AG09309 (cell line): ENCODE data around the gene FKBP1A.

ENCODE experiments used
- DNase-seq: peaks from one replicate; pipeline ENCODE4 v3.0.0-alpha.2; 2010; ENCODE audit warnings: low read depth
- H3K4me3 ChIP-seq: 2 replicates; pipeline ENCODE4 v1.5.1; 2011; ENCODE audit warnings: mild to moderate bottlenecking, low read depth, low read length, moderate library complexity; ENCODE audit not compliant: control insufficient read depth
- TF ChIP-seq, protein P1 (sequence below): IDR thresholded peaks from 2 replicates; pipeline ENCODE4 v1.5.1; 2011; ENCODE audit warnings: mild to moderate bottlenecking, low read depth, low read length, inconsistent platforms; ENCODE audit not compliant: insufficient read depth, control insufficient read depth; ENCODE audit errors: missing control alignments

Gene FKBP1A

DNA sequence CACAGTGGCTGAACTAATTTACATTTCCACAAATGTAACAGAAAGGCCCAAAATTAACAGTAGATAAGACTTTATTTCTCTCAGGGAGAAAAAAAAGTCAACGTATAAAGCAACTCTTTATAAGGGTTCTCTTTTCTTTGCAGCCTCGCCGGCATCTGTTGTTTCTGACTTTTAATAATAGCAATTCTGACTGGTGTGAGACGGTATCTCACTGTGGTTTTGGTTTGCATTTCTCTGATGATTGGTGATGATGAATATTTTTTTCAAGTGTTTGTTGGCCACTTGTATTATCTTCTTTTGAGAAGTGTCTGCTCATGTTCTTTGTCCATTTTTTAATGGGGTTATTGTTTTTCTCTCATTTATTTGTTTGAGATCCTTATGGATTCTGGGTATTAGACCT, 27.2 kb upstream of the FKBP1A start:
- no peak overlapping the region for H3K4me3 ChIP-seq
- TF ChIP-seq, protein P1, sequence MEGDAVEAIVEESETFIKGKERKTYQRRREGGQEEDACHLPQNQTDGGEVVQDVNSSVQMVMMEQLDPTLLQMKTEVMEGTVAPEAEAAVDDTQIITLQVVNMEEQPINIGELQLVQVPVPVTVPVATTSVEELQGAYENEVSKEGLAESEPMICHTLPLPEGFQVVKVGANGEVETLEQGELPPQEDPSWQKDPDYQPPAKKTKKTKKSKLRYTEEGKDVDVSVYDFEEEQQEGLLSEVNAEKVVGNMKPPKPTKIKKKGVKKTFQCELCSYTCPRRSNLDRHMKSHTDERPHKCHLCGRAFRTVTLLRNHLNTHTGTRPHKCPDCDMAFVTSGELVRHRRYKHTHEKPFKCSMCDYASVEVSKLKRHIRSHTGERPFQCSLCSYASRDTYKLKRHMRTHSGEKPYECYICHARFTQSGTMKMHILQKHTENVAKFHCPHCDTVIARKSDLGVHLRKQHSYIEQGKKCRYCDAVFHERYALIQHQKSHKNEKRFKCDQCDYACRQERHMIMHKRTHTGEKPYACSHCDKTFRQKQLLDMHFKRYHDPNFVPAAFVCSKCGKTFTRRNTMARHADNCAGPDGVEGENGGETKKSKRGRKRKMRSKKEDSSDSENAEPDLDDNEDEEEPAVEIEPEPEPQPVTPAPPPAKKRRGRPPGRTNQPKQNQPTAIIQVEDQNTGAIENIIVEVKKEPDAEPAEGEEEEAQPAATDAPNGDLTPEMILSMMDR, result no peak
- DNase-seq, result no peak

DNA sequence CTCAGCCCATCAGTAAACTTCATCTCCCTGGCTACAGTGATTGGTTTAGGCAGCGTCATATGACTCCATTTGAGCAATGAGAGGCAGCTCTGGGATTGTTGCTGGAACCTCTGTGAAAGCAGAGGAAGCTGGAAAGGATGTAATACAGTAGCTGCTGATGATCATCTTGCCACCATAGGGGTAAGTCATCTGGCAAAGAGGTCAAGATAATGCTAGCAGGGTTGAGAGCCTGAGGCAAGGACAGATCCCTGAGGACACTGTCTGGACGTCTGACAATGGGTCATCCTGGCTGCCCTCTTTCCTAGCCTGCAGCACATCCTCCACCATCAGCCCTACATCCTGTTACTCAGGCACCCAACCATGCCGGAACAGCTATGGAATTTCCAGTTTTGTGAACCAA, 25.5 kb upstream of the FKBP1A start:
- H3K4me3 ChIP-seq, result no peak overlapping the region
- no peak for DNase-seq
- TF ChIP-seq, protein P1, result no peak

DNA sequence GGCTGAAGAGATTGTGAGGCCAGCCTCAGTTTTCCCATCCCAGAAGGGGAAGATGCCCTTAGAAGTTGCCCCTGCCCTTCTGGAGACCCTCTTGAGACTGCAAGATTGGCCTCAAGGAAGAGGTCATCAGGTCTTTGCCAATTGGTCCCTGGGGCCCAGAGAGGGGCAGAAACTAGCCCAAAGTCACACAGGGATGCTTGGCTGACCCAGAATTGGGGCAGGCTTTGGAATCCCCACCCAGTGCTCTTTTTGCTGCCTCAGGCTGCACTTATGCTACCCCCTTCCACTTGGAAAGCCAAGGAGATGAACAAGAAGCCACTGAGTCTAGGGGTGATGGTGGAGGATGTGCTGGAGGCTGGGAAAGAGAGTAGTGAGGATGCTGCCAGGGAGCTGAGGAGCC, 24.9 kb upstream of the FKBP1A start:
- H3K4me3 ChIP-seq, result no peak overlapping the region
- no peak for DNase-seq
- TF ChIP-seq, protein P1, result no peak

DNA sequence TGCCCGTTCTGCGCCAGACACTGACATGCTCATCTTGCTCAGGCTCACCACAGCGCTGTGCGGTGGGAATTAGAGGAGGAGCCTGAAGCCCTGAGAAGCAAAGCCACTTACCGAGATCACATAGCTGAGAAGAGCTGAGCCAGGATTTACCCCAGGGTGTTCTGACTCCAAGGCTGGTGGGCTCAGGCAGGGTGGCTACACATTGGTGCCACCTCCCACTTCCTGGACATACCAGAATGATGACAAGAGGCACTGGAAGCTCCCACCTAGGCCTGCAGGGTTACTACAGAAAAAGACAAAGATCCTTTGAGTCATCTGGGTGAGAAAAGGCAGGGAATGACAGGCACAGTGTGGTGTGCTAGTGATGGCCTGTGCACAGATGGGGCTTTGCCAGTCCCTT, 24.4 kb upstream of the FKBP1A start:
- TF ChIP-seq, protein P1, result no peak
- DNase-seq, result no peak
- no peak overlapping the region for H3K4me3 ChIP-seq

DNA sequence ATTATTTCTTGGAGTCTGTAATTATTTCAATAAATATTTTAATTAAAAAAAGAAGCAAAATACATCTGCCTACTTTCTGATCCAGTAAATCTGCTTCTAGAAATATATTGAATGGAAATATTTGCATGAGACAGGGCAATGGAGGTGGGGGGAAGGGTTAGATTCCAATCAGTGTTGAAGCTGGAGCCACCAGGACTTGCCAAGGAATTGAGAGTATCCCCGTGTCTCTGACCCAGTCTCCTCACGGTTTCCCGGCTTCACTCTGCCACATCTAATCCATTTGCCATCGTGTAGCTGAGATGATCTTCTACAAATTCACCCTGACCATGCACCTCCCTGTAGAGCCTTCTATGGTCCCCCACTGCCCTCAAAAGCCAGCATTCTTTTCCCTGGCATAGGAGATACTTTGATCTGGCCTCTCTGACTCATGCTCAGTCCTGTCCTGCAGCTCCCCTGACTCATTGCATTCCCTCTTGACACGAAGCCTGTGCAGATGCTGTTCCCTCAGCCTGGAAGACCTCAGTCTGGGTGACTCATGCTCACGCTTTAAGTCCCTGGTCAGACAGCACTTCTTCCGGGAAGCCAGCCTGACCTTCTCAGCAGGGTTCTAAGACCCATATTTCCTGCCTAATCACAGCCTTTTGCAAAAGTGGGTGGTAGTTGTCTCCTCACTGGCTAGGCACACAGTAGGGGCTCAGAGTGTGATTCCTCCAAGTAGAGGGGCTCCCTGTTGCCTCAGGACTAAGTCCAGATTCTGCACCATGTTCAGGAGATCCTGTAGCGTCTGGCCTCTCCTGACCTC, 23.0 kb upstream of the FKBP1A start:
- H3K4me3 ChIP-seq, result no peak overlapping the region
- TF ChIP-seq, protein P1, result no peak
- DNase-seq, result no peak

DNA sequence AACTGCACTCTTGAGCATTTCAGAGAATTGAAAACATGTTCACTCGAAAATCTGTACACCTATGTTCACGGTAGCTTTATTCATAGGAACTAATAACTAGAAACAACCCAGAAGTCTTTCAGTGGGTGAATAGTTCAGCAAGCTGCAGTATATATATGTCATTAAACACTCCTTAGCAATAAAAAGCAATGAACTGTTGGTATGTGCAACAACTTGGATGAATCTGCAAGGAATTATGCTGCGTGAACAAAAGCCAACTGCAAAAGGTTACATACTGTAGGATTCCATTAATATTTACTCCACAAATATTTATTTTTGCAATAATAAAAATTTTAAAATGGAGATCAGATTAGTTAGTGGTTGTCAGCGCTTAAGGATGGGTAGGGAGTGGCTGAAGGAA, 22.1 kb upstream of the FKBP1A start:
- H3K4me3 ChIP-seq, result no peak overlapping the region
- TF ChIP-seq, protein P1, result no peak
- no peak for DNase-seq
